ENCODE measurements around the gene CEP85. TPM values are rescaled to one million over a fixed set of nuclear protein-coding genes. Genes with fewer than 3 reads are reported as not detected.
A peak's percentile ranks its signal among the peaks of the same experiment; 100 is the strongest.

The CEP85 gene
- total and polyA plus RNA-seq, 9 of the 15 experiments (the other 6 are each of a cell fraction or from before 2014, with no cell fraction given): 42.1 to 140 (median 92.6) TPM

- TF ChIP-seq CBFB (CRISPR knock-in tag; IDR thresholded peaks at IDR 0.05) (no peak), ZNF12 (CRISPR knock-in tag; IDR thresholded peaks at IDR 0.05) (no peak), ILF3 (IDR thresholded peaks at IDR 0.05; ENCODE audit: borderline replicate concordance) (peak; percentile 69; the same call in 1 of the 2 replicates), ARID1B (IDR thresholded peaks at IDR 0.05) (peak; percentile 77), ZNF23 (CRISPR knock-in tag; IDR thresholded peaks at IDR 0.05) (no peak), ZBTB9 (CRISPR knock-in tag; IDR thresholded peaks at IDR 0.05) (no peak), ZNF431 (CRISPR knock-in tag; IDR thresholded peaks at IDR 0.05) (0 out of 2 replicates have a peak, but pooled peaks have one; percentile 61), MCM7 (IDR thresholded peaks at IDR 0.05) (no peak), CAMTA2 (CRISPR knock-in tag; conservative IDR thresholded peaks at IDR 0.05) (no peak), MYBL2 (IDR thresholded peaks at IDR 0.05; ENCODE audit: low read depth) (no peak), MYBL2 (CRISPR knock-in tag; IDR thresholded peaks at IDR 0.05; ENCODE audit: borderline replicate concordance) (no peak), ID3 (CRISPR knock-in tag; IDR thresholded peaks at IDR 0.05) (no peak), ID3 (tag; IDR thresholded peaks at IDR 0.05) (0 out of 2 replicates have a peak, but pooled peaks have one; percentile 60), ATF6 (CRISPR knock-in tag; IDR thresholded peaks at IDR 0.05) (no peak), EWSR1 (IDR thresholded peaks at IDR 0.05; ENCODE audit: borderline replicate concordance, low read depth, partially characterized antibody) (no peak), ZSCAN32 (CRISPR knock-in tag; IDR thresholded peaks at IDR 0.05) (no peak), ARID2 (IDR thresholded peaks at IDR 0.05) (peak; percentile 86), MEF2A (IDR thresholded peaks at IDR 0.05; ENCODE audit: control insufficient read depth, low read depth, low read length) (no peak), ARHGAP35 (IDR thresholded peaks at IDR 0.05; ENCODE audit: partially characterized antibody) (no peak), DMBX1 (CRISPR knock-in tag; IDR thresholded peaks at IDR 0.05; ENCODE audit: borderline replicate concordance) (no peak), ZBTB11 (CRISPR knock-in tag; IDR thresholded peaks at IDR 0.05) (no peak), RNF2 (IDR thresholded peaks at IDR 0.05) (no peak)
Observed at GRCh38 chr1:26237230-26237966, 3.4 kb downstream of the CEP85 start (continued).

All from K562 (cell line).